NOMO-1 treated with DMSO at 0.1 percent for 48 hours (cell line): ENCODE measurements around the gene DCLK2.

Source experiments
- DNase-seq: peaks from one replicate; lab custom pipeline; 2025; ENCODE audit not compliant: unreplicated experiment; lab: John Stamatoyannopoulos, UW

DCLK2 gene

DNA sequence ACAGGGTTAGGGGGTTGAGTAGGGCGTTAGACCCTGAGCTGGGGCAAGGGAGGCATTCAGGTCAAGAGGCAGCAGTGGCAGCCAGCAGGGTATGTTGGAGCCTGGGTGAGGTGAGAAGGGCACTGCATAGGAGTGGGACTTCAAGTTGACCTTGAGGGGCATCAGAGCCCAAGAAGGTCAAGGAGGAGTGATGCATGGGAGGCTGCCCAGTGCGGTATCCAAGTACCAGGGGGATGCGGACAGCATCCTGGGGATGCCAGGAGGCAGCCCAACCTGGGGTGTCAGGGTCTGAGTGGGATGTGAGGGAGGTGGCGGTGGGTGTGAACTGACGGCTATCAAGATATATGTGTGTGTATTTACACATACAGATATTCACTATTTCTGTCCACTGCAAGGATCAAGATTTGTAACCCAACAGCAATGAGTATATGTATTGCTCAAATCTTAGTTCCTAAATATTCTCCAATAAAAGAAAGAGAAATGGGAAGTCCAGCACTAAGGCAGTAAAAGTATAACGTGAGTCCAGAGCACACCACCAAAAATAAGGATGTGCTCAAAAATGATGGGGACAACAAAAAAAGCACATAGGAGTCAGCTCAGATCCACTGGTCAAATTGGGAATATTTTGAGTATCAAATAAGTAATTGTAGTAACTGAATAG lies 9.8 kb upstream of the DCLK2 start:
- DNase-seq: no peak

DNA sequence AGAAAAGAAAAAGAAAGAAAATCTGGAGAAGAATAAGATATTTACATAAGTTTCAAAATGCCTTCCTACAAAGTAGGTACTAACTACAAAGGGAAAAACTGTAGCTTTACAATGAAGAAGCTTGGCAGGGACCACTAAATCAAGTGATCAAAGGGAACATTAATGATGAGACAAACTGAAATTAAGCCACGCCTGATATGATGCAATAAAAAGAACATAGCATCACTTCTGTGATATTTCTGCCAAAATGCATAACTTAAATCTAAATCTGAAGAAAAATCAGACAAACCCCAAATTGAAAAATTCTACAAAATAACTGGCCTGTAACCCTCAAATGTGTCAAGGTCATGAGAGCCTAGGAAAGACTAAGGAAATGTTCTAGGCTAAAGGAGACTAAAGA lies 8.9 kb upstream of the DCLK2 start:
- DNase-seq: no peak

DNA sequence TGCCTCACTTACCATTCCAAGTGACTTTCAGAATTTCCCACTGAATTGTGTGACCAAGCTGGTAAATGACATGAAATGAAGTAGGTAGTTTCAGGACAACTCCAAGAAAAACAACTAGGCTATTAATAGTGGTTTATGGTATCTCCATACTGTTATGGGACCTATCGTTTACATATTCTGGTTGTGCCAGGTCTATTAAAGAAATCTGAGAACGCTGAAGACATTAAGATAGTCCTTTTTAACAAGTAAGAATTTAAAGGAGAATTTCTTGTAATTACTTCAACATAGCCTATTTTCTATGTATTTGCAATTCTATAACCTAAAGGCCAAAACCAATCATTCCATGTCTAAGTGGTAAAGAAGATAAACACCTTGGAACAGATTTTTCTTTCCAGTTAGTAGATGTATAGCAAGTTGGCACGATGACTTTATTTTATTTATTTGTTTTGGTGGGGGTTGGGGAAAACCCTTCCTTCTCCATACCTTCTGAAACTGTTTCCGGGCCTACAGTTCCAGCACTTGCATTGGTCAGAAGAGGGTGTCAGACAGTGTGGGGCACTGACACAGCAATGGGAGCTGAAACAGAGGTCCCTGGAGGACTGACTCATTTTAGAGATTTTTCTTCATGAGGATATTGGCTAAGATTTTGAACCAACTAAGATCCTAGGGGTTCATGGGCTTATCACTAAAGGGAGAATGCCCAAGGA lies 7.6 kb upstream of the DCLK2 start:
- no peak for DNase-seq

DNA sequence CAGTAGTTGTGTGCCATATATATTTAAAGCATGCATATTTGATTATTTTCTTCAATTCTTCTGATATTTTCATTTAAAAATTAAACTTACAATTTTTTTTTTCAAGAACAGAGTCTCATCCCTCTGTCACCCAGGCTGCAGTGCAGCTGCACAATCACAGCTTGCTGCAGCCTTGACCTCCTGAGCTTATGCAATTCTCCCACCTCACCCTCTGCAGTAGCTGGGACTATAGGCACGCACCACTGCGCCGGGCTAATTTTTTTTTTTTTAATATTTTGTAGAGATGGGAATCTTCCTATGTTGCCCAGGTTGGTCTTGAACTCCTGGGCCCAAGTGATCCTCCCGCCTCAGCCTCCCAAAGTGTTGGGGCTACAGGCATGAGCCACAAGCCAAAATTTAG lies 5.8 kb upstream of the DCLK2 start:
- no peak for DNase-seq

DNA sequence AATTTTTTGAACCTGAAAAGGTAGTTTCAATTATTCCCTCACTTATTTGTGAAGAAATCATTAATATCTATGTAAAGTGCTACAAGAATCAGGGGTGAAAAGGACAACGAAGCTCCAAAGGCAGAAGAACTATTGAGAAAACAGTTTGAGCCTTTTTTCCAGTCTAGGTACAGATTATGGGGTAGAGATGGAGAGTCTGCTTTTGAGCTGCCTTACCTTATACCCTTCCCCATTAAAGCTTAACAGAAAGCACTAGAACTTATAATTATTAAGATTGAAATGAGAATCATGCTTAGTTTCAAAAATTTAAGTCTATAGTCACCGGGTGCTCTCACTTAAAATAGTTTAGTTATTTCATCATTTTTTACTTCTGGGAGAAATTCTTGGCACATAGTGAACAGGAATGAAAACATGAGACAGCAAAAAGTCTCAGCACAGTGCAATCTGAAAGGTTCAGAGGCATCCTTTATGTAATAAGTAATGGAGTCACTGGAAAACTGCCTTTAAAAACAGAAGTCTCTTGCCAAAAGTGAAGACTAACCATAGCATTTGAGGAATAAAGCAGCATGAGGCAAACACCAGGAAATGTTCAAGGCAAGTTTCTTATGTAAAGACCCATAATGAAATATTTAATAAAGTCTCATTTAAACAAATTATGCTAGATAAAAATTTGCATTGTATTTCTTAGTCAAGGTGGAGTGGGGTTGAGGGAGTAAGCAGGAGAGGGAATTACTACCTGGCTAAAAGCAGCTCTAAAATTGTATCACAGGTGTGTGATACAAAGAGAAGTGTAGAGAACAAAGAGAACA lies 5.1 kb upstream of the DCLK2 start:
- no peak for DNase-seq

DNA sequence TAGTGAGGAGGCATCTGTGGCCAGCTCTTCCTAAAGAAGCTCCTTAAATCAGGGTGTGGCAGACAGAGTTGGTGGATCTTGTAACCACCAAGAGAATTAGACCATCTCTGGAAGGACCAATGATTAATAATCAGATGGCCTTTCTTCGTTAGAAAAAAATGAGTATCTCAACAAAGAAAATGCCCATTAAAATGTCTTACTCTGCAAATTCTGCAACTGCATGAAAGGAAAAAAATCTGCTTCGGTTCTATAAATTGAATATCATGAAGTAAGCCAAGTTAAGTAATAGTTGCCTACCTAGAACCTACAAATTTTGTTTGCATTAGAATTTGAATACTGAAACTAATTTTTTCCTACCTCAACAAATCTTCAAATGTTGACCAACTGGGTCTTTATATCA lies 4.2 kb upstream of the DCLK2 start:
- DNase-seq: no peak

DNA sequence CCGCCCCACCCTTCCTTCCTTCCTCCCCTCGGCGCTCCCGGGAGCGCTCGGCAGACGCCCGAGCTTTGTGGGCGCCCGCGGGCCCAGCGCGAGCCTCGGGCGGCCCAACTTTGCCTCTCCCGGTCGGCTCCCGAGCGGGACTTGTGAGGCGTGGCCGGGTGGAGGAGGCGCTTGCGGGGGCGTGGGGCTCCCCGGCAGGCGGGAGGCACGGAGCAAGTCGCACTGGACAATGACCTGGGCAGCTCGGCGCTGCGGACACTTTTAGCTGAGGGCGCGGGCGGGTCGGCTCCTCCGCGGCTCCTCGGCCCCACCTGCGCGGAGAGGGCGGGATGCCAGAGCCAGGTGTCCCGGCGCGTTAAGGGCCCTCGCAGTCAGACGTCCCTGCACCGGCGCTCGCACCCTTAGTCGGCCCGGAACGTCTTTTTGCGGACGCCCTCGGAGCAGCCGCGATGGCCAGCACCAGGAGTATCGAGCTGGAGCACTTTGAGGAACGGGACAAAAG lies 385 bp downstream of the DCLK2 start:
- DNase-seq: no peak

DNA sequence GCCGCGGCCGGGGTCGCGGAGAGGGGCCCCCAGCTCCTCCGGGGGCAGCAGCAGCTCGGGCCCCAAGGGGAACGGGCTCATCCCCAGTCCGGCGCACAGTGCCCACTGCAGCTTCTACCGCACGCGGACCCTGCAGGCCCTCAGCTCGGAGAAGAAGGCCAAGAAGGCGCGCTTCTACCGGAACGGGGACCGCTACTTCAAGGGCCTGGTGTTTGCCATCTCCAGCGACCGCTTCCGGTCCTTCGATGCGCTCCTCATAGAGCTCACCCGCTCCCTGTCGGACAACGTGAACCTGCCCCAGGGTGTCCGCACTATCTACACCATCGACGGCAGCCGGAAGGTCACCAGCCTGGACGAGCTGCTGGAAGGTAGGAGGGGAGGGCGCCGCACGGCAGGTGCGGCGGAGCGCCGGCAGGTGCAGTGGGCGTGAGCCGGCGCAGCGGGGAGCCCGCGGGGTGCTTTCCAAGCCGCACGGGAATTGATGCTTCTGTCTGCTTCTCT lies 886 bp downstream of the DCLK2 start:
- no peak for DNase-seq

DNA sequence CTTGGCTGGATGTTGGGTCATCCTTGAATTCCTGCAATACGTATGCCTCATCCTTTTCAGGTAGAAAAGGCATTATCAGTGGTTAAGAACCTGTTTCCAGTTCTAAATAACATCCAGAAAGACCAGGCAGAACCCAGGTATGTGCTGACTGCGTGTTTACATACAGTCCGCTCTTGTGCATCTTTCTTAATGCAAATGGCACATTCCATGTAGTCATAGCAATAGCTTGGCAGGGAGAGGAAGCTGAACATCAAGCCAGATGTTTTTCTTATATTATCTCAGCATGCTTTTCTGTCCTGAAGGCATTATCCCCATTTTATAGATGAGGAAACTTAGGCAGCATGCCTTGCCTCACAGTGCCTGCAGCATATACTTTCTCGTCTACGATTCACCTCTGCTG lies 2.1 kb downstream of the DCLK2 start:
- DNase-seq: no peak

DNA sequence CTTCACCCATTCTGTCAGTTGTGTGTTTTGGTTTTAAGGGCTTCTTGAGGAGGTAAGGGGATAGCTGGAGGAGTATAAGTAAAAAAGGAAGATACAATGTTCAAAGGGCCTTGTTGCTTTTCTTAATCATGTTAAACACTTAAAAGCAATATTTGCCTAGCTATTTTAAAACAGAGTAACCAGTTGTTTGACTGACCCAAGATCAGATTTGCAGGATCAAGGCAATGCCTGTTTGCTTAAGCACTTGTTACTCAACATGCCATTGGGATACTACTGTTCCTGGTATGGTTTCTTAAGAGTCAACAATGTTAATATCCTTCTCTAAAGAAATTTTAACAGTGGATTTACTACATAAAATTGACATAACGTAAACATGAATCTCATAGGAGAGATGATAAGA lies 2.6 kb downstream of the DCLK2 start:
- DNase-seq: no peak

DNA sequence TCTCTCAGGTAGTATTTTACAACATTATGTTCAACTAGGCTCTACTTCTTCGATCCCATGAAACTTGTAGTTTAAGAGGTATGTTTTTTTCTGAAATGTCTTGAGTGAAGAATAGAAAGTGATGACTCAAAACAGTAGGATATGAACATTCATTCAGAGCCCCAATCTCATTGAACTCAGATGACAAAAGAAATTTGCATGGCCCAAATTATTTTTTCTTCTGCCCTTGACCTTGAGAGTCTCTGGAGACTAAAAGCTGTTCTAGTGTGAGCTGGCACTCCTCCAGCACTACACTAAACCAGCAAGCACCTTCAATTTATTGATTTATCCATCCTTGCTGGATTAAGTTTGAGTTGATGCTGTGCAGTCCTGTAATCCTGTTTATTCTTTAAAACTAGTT lies 4.0 kb downstream of the DCLK2 start:
- no peak for DNase-seq

DNA sequence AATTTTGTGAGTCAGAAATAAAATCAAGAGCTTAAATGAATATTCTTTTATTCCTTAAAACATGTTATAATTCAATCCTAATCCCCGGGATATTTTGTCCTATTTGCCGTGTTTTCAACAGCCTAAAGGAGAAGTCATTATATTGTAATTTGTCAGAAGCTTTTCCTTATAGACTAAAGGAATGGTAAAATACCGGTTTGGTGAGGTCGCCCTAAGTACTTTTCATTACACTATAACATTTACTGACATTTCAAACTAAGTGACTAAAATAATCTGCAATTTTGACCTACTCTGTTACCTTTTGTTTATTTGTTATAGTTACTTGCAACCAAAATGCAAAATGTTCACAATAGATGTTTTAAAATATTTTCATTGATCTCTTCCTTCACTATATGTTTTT lies 8.8 kb downstream of the DCLK2 start:
- no peak for DNase-seq

DNA sequence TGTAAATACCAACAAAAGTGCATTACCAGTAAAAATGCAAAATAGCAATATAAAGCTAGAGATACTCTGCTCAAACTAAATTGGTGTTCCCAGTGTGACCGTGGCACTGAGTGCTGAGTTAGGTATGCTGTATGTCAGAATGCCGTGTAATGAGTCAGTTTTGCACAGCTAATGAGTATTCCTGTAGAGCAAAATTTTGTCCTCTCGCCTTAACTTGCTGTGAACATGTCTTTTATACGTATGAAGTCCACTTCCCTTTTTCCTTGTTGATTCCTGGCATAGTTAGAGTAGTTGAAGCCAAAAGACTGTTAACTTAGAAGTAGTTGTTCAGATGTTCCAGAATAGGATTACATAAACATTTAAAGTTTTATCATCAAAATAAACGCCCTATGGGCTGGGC lies 11.5 kb downstream of the DCLK2 start:
- no peak for DNase-seq

DNA sequence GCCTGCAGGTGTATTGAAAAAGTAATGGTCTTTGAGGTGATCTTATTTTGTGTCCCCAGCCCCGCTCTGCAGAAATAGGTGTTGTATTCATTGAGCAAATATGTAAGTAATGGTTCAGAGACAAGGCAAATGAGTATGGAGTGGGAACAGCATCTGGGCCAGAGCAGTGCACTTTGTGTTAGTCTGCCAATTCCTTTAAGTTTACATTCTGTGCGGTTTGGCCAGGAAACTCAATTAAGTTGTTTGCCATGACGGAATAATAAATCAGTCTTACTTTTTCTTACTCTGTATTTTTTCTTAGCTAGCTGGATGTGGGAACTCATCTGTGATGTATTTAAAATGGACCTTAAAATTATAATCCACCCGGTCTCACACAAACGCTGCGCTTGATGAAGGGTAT lies 12.6 kb downstream of the DCLK2 start:
- DNase-seq: no peak

DNA sequence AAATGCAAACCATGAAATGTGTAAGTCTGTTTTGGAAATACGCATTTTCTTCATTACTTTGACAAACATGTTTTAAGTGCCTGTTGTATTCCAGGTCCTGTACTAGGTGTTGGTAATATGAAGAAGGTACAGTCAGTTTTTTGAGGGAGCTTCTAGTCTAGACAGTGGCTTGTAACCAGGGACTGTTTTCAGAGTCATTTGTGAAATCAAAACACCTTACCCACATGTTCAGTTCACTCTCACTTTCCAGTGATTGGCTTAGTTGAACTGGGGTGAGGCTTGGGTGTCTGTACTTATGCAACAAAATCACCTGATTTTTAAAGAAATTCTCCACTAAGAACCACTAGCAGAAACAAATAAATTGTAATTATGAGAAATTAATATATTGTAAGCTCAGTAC lies 16.4 kb downstream of the DCLK2 start:
- no peak for DNase-seq

DNA sequence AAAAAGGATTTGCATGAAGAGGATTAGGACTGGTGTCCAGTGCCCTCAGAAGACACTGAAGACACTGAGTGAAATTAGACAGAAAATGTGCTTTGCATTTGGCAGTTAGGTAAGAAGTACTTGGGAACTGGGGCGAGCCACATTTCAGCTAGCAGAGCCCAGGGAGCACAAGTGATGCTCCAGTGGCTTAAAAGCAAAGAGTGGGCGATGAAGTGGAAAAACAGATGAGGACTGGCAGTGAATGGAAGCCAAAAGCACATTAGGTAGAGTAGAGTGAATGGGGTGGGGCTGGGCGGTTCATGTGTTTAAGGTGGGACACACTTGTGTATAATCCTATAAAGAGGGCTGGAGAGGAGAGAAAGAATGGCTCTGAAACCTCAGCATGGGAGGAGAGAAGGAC lies 18.4 kb downstream of the DCLK2 start:
- no peak for DNase-seq

DNA sequence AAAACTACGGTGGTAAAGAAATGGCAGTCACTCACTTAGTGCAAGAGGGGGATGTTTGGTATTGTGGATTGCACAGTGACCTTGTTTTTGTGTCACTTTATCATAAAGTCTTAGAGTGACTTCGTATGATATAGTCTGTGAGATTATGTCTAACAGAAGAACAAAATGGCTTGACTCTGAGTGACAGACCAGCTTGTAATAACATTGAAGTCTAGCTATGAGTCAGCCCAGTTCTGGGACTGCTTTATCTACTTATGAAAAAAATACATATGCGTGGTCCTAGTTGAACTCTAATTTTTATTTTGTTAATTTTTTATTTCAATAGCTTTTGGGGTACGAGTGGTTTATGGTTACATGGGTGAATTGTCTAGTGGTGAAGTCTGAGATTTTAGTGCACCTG lies 20.0 kb downstream of the DCLK2 start:
- no peak for DNase-seq

DNA sequence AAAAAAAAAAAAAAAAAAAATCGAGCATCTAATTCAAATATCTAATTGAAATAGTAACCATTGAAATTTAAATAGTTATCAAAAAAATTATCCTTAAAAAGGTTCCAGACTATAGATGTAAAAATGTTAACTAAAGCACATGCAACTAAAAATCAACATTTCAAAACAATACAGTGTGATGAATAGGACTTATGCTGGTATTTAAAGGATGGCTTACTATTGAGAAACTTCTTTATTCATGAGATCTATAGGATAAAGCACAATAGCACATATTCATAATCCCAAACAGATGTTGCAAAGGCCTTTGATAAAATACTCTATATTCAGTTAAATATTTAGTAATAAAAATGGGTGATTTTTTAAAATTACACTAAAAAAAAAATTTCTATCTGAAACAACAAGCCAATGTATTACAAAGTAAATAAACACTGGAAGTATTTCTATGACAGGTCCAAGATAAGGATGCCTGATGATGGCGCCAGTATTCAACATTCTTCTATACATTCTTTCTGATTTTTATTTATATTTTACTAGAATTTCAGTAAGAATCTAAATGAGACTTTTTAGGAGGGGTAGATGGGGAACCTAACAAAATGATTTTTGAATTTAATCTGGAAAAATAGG lies 26.3 kb downstream of the DCLK2 start:
- no peak for DNase-seq

DNA sequence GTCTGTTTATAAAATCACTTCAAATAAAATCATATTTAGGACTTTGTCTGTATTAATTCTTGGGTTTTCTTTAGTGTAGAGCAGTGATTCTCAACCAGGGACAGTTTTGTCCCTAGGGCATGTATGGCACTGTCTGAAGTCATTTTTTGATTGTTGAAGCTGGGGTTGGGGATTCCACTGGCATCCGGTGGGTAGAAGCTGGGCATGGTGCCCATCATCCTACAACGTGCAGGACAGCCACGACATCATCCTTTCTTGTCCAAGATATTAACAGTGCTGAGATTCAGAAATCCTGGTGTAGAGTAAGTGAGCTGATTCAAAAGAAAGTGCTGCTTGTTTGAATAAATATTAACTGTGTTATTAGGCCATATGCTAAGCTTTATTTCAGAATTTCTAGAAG lies 28.6 kb downstream of the DCLK2 start:
- no peak for DNase-seq

DNA sequence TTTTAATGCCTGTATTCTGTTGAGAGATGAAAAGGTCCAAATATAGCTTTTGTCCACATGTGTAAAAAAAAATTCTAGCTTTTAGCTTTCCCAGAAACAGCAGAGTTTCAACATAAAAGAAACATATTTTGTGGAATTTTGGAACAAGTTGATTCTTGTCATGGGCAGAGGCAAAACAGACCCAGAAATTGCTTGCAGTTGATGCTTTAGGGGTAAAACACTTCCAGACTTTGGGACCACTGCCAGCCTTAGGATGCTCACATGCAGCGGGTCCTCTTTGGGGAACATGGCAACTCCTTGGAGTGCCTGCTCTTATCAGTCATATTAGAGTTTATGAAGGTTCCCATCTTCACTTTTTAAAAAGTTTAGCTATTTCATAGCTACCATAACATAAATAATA lies 30.4 kb downstream of the DCLK2 start:
- no peak for DNase-seq

DNA sequence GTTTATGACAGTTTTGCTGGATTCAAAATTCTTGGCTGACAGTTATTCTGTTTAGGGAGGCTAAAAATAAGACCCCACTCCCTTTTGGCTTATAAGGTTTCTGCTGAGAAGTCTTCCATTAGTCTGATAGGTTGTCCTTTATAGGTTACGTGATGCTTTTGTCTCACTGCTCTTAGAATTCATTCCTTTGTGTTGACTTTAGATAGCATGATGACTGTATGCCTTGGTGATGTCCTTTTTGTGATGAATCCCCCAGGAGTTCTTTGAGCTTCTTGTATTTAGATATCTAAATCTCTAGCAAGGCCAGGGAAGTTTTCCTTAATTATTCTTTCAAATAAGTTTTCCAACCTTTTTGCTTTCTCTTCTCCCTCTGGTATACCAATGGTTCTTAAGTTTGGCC lies 36.4 kb downstream of the DCLK2 start:
- DNase-seq: no peak
